Tibial nerve (tissue), 4 donors: ENCODE data around the gene KRTAP16-1. TPM values are rescaled to one million over a fixed set of nuclear protein-coding genes. Genes with fewer than 3 reads are reported as not detected.
"Not testable (repeated sequence)": the region's sequence is repeated elsewhere in the genome, so short reads cannot be mapped to it uniquely, and the experiment has no call there.

Experiments
- DNase-seq, 2 donors: peaks; one replicate each; pipeline ENCODE4 v3.0.0-alpha.2; 2019; ENCODE audit warnings: low spot score in 2 of 2
- H3K27ac ChIP-seq, 4 donors: fragments of 200-600 bp; sonication (generic) in 3 of 4; one replicate each; pipeline ENCODE4 v1.5.1; 2017 to 2019; ENCODE audit warnings: mild to moderate bottlenecking in 1 of 4
- H3K27me3 ChIP-seq, 2 donors: fragments of 200-600 bp; sonication (generic) in 1 of 2; one replicate each; pipeline versions ENCODE4 v1.5.1 to v1.6.0; 2017 to 2019
- H3K36me3 ChIP-seq, 3 donors: fragments of 200-600 bp; sonication (generic); one replicate each; pipeline ENCODE4 v1.5.1; 2018 to 2019
- H3K4me1 ChIP-seq, 4 donors: fragments of 200-600 bp; sonication (generic) in 3 of 4; one replicate each; pipeline ENCODE4 v1.5.1; 2017 to 2019
- H3K4me3 ChIP-seq, 4 donors: fragments of 200-600 bp; sonication (generic) in 3 of 4; one replicate each; pipeline ENCODE4 v1.5.1; 2017 to 2019; ENCODE audit warnings: mild to moderate bottlenecking in 1 of 4, moderate library complexity in 1 of 4
- H3K9me3 ChIP-seq, 4 donors: fragments of 200-600 bp; sonication (generic) in 3 of 4; one replicate each; pipeline ENCODE4 v1.5.1; 2017 to 2019
- EP300 ChIP-seq, 2 donors: sonication (generic); formaldehyde crosslinking; IDR thresholded peaks; one replicate each; pipeline ENCODE4 v1.6.1; 2017; ENCODE audit warnings: antibody characterized with exemption in 2 of 2, mild to moderate bottlenecking in 1 of 2
- POLR2A ChIP-seq, 2 donors: fragments of 450-650 bp; IDR thresholded peaks; one replicate each; pipeline ENCODE4 v1.6.1; 2017; ENCODE audit warnings: antibody characterized with exemption in 2 of 2, mild to moderate bottlenecking in 2 of 2, moderate library complexity in 2 of 2
- WGBS, 2 donors: methylation state at CpG; one replicate each; pipeline ENCODE4 v1.1.5; 2018; 5-methylcytosine and 5-hydroxymethylcytosine counted together
- total RNA-seq, 4 donors: library from RNA; depleted of rRNA; stranded (reverse); fragments of >200 nt; gene quantifications; one replicate each; pipeline ENCODE4 v1.1.0, GENCODE V29; 2016
- TF ChIP-seq, protein P1 (sequence below), 5 experiments: fragments of 200-600 bp in 3 of 5; fragments of 450-650 bp in 2 of 5; sonication (generic) in 3 of 5; IDR thresholded peaks; one replicate each; pipeline ENCODE4 v1.5.1; 2016 to 2019; ENCODE audit warnings: antibody characterized with exemption in 5 of 5, mild to moderate bottlenecking in 3 of 5, moderate library complexity in 2 of 5

KRTAP16-1 gene
- total RNA-seq, 4 donors from 2014 or later: not detected

DNA sequence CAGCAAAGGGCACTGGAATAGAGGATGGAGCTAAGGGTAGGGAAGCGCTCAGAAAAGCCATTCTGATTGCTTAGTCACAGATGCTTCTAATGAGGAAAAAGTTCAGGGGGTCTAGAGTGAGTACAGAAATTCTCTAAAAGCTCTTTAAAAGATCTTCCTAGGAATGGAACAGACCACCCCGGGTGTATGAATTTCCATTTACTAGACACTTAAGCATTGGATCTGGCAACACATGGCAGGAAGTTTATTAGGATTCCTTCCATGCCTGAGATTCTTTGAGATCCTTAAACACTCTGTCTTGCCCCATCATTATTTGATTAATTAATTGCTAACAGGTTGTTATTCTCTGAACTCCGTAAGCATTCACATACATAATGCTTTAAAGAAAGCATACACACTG is 25.1 kb downstream of the KRTAP16-1 start:
- Histone ChIP-seq H3K4me1 (no peaks in the 10 kb centered on the region), H3K9me3 (no peaks in the 10 kb centered on the region), H3K27ac (no peak overlapping the region), H3K36me3 (no peaks in the 10 kb centered on the region), H3K27me3 (no peaks in the 10 kb centered on the region), H3K4me3 (no peak overlapping the region)
- 37 to 43% methylated on average over 3 of the region's 3 CpGs for WGBS, 2 donors
- TF ChIP-seq POLR2A (IDR thresholded peaks at IDR 0.05): no peak
- no peak for DNase-seq

DNA sequence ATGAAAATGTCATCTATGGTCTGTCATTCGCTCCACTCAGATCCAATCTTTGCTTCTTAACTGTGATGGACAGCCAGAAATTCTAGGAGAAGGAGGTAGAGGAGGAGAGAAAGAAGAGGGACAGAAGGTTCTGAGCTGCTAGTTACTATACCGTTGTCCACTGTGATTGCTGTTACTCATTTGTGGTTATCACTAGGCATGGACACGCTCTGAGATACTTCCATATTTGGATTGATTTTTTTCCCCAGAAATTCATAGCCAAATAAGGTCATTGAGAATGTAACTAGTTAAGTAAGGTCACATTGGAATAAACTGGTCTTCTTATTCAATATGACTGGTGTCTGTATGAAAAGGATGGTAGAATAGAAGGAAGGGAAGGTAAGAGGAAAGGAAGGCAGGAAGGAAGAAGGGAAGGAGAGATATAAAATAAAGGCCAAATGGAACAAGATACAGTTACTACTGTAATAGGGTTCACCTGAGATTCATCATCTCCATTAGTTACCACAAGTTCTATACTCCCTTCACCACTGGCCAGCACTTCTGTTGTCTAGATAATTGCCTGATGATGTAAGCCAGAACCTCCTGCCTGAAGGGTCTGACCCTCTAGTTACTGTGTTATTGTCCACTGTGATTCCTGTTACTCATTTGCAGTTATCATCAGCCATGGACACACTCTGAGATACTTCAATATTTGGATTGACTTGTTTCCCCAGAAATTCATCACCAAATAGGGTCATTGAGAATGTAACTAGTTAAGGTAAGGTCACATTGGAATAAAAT is 30.7 kb downstream of the KRTAP16-1 start:
- Histone ChIP-seq H3K27me3 (no peaks in the 10 kb centered on the region), H3K4me1 (no peaks in the 10 kb centered on the region), H3K9me3 (no peaks in the 10 kb centered on the region), H3K27ac (no peak overlapping the region), H3K4me3 (no peak overlapping the region), H3K36me3 (no peaks in the 10 kb centered on the region)
- DNase-seq: no peak
- TF ChIP-seq POLR2A (IDR thresholded peaks at IDR 0.05) (no peak), EP300 (IDR thresholded peaks at IDR 0.05) (no peak)
- TF ChIP-seq, protein P1, sequence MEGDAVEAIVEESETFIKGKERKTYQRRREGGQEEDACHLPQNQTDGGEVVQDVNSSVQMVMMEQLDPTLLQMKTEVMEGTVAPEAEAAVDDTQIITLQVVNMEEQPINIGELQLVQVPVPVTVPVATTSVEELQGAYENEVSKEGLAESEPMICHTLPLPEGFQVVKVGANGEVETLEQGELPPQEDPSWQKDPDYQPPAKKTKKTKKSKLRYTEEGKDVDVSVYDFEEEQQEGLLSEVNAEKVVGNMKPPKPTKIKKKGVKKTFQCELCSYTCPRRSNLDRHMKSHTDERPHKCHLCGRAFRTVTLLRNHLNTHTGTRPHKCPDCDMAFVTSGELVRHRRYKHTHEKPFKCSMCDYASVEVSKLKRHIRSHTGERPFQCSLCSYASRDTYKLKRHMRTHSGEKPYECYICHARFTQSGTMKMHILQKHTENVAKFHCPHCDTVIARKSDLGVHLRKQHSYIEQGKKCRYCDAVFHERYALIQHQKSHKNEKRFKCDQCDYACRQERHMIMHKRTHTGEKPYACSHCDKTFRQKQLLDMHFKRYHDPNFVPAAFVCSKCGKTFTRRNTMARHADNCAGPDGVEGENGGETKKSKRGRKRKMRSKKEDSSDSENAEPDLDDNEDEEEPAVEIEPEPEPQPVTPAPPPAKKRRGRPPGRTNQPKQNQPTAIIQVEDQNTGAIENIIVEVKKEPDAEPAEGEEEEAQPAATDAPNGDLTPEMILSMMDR (IDR thresholded peaks at IDR 0.05): no peak
- 87 to 91% methylated on average over 3 of the region's 3 CpGs for WGBS, 2 donors

DNA sequence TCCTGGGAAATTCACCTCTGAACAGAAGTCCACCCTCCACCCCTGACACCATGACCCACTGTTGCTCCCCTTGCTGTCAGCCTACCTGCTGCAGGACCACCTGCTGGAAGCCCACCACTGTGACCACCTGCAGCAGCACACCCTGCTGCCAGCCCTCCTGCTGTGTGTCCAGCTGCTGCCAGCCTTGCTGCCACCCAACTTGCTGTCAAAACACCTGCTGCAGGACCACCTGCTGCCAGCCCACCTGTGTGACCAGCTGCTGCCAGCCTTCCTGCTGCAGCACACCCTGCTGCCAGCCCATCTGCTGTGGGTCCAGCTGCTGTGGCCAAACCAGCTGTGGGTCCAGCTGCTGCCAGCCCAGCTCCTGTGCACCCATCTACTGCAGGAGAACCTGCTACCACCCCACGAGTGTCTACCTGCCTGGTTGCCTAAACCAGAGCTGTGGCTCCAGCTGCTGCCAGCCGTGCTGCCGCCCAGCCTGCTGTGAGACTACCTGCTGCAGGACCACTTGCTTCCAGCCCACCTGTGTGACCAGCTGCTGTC is 33.4 kb downstream of the KRTAP16-1 start, which contains the start of gene KRTAP9-7:
KRTAP9-7 (plus strand) TSS at position 51 of the 543 bp plus-strand sequence; CDS start at position 51, 0 bp downstream.
- H3K9me3 ChIP-seq, H3K36me3 ChIP-seq, H3K27ac ChIP-seq, H3K27me3 ChIP-seq, H3K4me3 ChIP-seq, DNase-seq, H3K4me1 ChIP-seq: not testable (repeated sequence)
- WGBS, 2 donors: 72 to 85% methylated on average over 3 of the region's 3 CpGs

DNA sequence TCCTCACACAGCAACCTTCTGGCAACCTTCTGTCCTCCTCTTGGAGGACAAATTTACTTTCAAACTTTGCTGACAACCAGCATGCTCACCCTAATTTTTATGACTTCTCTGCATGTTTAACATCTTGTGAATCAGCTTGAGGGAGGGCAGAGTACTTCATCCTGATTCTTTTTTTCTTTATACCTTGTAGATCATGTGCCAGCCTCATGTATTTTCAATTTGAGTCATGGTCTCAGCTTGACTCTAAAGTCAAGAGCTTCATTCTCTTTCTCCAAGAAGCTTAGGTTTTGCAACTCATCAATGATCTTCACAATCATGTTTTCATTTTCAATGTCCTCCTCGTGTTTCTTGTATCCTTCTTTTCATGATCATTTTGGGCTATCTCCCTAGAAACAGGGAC is 37.3 kb downstream of the KRTAP16-1 start:
- H3K27me3 ChIP-seq: no peaks in the 10 kb centered on the region
- 53% methylated on average over 1 of the region's 1 CpG; no CpG with 5 or more reads in 1 of the 2 donors for WGBS, 2 donors
- H3K4me3 ChIP-seq: no peak overlapping the region
- TF ChIP-seq POLR2A (IDR thresholded peaks at IDR 0.05) (no peak), EP300 (IDR thresholded peaks at IDR 0.05) (no peak)
- TF ChIP-seq, protein P1 (IDR thresholded peaks at IDR 0.05): no peak
- no peaks in the 10 kb centered on the region for H3K9me3 ChIP-seq
- no peak overlapping the region for H3K27ac ChIP-seq
- H3K36me3 ChIP-seq: no peaks in the 10 kb centered on the region
- DNase-seq: no peak
- H3K4me1 ChIP-seq: no peaks in the 10 kb centered on the region

DNA sequence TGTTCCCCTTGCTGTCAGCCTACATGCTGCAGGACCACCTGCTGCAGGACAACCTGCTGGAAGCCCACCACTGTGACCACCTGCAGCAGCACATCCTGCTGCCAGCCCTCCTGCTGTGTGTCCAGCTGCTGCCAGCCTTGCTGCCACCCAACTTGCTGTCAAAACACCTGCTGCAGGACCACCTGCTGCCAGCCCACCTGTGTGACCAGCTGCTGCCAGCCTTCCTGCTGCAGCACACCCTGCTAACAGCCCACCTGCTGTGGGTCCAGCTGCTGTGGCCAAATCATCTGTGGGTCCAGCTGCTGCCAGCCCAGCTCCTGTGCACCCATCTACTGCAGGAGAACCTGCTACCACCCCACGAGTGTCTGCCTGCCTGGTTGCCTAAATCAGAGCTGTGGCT is 37.8 kb downstream of the KRTAP16-1 start:
- WGBS, 2 donors: no CpG with 5 or more reads among the region's 1 CpG
- not testable (repeated sequence) for H3K27ac ChIP-seq, H3K27me3 ChIP-seq, DNase-seq, H3K4me1 ChIP-seq, H3K9me3 ChIP-seq, H3K4me3 ChIP-seq, H3K36me3 ChIP-seq

DNA sequence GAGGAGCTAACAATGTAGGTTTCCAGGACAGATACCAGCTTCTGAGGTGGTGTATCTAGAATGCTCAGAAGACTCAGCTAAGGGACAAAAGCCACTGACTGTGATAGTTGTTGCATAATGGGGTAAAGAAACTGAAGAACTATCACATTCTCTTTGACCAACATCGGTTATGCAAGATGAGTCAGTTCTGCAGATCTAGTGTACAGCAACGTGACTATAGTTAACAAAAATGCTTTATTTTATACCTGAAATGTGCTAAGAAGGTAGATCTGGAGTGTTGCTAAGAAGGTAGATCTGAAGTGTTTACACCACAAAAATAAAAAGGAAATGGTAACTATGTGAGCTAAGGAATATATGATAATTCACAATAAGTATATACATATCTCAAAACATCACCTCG is 41.4 kb downstream of the KRTAP16-1 start:
- TF ChIP-seq EP300 (IDR thresholded peaks at IDR 0.05): no peak
- TF ChIP-seq, protein P1 (IDR thresholded peaks at IDR 0.05): no peak
- no peak for TF ChIP-seq POLR2A (IDR thresholded peaks at IDR 0.05)
- H3K4me1 ChIP-seq: no peaks in the 10 kb centered on the region
- H3K9me3 ChIP-seq: no peaks in the 10 kb centered on the region
- H3K27ac ChIP-seq: no peak overlapping the region
- no peaks in the 10 kb centered on the region for H3K27me3 ChIP-seq
- H3K4me3 ChIP-seq: no peak overlapping the region
- no peak for DNase-seq
- WGBS, 2 donors: 89% methylated on average over 3 of the region's 3 CpGs; no CpG with 5 or more reads in 1 of the 2 donors
- no peaks in the 10 kb centered on the region for H3K36me3 ChIP-seq
